ENCODE results near the gene MAPKBP1.
A peak's percentile ranks its signal among the peaks of the same experiment; 100 is the strongest.

The MAPKBP1 gene

DNA sequence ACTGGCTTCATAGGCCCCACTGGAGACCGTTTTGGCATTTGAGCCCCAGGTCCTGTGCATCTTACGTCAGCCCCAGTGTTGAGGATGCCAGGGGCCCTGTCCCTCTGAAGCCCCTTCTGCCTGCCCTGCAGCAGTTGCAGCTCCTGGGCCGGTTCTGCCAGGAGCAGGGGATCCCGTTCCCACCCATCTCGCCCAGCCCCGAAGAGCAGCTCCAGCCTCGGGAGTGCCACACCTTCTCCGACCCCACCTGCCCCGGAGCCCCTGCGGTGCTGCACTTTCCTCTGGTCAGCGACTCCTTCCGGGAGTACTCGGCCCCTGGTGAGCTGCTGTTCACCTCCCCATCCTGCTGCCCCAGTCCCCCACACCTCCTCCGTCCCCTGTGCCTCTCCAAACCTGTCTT lies 72.9 kb downstream of the MAPKBP1 start:
- DNase-seq (ENCODE audit: low read depth), result no peak
- TF ChIP-seq, protein P1, sequence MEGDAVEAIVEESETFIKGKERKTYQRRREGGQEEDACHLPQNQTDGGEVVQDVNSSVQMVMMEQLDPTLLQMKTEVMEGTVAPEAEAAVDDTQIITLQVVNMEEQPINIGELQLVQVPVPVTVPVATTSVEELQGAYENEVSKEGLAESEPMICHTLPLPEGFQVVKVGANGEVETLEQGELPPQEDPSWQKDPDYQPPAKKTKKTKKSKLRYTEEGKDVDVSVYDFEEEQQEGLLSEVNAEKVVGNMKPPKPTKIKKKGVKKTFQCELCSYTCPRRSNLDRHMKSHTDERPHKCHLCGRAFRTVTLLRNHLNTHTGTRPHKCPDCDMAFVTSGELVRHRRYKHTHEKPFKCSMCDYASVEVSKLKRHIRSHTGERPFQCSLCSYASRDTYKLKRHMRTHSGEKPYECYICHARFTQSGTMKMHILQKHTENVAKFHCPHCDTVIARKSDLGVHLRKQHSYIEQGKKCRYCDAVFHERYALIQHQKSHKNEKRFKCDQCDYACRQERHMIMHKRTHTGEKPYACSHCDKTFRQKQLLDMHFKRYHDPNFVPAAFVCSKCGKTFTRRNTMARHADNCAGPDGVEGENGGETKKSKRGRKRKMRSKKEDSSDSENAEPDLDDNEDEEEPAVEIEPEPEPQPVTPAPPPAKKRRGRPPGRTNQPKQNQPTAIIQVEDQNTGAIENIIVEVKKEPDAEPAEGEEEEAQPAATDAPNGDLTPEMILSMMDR (IDR thresholded peaks at IDR 0.05; ENCODE audit: insufficient read depth, low read depth, low read length, missing control alignments), result no peak
- H3K4me3 ChIP-seq (ENCODE audit: low read length), result no peak overlapping the region

DNA sequence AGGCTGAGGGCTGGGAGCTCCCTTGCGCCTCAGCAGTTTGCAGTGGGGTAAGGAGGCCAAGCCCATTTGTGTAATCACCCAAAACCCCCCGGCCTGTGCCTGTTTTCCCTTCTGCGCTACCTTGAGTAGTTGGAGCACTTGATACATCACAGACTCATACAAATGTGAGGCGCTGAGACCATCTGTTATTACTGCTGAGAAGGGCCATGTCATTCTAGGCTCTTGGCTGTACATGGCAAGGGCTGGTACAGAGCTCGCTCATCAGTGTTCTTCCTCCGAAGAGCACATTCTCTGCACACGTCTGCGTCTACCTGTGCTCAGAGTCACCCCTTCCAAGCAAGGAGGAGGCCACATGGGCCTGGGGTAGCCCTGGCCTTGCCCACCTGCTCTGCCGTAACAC lies 73.7 kb downstream of the MAPKBP1 start:
- TF ChIP-seq, protein P1 (IDR thresholded peaks at IDR 0.05; ENCODE audit: insufficient read depth, low read depth, low read length, missing control alignments), result no peak
- no peak for DNase-seq (ENCODE audit: low read depth)

DNA sequence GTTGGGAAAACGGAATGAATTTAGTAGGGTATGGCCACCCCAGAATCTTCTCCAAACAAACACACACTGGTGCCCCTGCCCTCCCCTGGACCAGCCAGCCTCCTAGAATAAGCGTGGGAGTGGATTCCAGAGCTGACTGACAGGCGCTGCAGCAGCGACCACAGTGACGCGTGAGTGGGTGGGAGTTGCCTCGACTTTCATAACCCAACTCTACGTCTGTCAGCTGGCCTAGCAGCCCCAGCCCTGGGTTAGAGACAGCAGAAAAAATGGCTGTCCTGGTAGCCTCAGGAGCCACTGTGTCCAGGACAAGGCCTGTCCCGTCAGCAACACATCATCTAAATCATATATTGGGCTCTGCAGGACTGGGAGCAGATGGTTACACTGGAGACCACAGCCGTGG lies 74.3 kb downstream of the MAPKBP1 start:
- TF ChIP-seq, protein P1 (IDR thresholded peaks at IDR 0.05; ENCODE audit: insufficient read depth, low read depth, low read length, missing control alignments), result no peak
- no peak for DNase-seq (ENCODE audit: low read depth)
- no peak overlapping the region for H3K4me3 ChIP-seq (ENCODE audit: low read length)

More for the DNA sequence above, 73.7 kb downstream of the MAPKBP1 start:
- H3K4me3 ChIP-seq (ENCODE audit: low read length), result no peak overlapping the region

DNA sequence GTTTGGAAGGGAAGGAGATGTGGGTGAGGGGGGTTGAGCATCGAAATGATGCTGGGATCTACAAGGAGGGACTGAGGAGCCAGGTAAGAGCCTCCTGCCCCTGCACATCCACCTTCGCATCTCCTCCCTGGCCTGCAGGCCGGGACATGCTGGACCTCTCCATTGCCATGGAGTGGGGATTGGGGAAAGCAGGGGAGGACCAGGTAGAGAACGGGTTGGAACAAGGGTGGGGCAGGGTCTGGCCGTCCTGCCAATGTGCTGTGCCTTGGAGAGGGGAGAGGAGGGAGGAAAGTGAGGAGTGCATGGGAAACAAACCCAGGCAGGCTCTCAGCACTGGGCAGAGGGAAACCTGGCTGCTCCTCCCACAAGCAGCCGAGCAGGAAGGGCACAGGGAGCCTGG lies 74.9 kb downstream of the MAPKBP1 start:
- H3K4me3 ChIP-seq (ENCODE audit: low read length), result no peak overlapping the region
- TF ChIP-seq, protein P1 (IDR thresholded peaks at IDR 0.05; ENCODE audit: insufficient read depth, low read depth, low read length, missing control alignments), result no peak
- peak; percentile 75 for DNase-seq (ENCODE audit: low read depth)

DNA sequence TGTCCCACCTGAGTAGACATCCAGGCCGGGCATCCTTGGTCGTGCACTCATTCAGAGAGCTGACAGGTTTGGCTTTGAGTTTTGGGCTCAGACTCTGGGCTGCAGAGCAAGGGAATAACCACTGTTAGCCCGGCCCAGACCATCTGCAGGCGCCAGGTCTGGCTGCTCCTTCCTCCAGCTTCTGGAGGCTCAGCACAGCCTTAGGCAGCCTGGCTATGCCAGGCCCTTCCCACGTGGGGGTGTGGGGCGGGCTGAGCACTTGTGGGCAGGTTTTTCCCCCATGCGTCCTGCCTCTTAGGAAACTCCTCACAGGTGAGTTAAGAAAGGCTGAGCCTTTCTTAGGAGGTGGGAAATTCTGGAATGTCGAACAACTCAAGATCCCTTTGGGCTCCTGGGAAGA lies 75.6 kb downstream of the MAPKBP1 start:
- TF ChIP-seq, protein P1 (IDR thresholded peaks at IDR 0.05; ENCODE audit: insufficient read depth, low read depth, low read length, missing control alignments), result no peak
- no peak overlapping the region for H3K4me3 ChIP-seq (ENCODE audit: low read length)
- peak; percentile 91 for DNase-seq (ENCODE audit: low read depth)

DNA sequence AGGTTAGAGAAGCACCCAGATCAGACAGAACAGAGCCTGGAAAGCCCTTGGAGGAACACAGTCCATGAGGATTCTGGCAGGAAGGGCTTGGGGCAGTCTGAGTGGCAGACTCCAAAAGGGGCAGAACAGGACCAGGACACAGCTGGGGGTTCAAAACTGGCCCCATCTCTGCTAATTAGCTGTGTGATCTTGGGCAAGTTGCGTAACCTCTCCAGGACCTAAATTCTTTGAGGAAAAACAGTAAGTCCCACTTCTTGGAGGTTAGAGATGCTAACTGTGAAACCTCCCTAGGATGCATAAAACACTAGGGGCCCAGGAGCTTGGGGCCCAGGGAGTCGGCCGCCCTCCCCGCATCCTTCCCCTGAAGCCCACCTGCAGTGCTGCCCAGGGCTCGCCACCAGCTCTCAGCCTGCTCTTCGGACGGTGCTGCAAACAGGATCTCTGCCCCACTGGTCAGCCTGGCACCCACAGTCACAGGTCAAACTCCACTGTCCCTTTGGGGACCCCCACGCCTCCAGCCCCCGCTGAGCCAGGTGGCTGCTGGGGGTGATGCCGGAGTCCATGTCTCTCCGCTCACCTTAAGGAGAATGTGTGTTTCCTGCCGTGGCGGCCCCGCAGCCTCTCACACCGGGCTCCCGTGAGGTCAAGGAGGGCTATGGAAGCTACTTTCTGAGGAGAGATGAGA lies 76.3 kb downstream of the MAPKBP1 start:
- H3K4me3 ChIP-seq (ENCODE audit: low read length), result no peak overlapping the region
- TF ChIP-seq, protein P1 (IDR thresholded peaks at IDR 0.05; ENCODE audit: insufficient read depth, low read depth, low read length, missing control alignments), result no peak
- DNase-seq (ENCODE audit: low read depth), result no peak

DNA sequence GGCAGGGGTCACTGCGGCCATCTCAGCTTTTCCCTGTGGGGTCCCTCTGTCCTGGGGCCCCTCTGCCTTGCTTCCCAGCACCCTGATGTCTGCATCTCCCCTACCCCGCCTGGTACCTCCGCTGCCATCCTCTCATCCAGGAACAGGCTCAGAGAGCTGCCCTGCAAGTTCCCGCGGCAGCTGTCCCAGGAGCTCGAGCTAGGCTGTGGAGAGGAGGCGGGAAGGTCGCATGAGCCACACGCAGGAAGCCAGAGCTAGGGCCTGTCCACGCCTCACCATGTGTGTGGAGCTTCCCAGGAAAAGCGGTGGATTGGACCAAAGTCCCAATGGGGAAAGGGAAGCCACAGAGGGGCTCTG lies 76.9 kb downstream of the MAPKBP1 start:
- no peak overlapping the region for H3K4me3 ChIP-seq (ENCODE audit: low read length)
- no peak for DNase-seq (ENCODE audit: low read depth)
- TF ChIP-seq, protein P1 (IDR thresholded peaks at IDR 0.05; ENCODE audit: insufficient read depth, low read depth, low read length, missing control alignments), result no peak
